NCI-H524 (cell line): Measurements from ENCODE around the gene SAMD4A.
A peak's percentile ranks its signal among the peaks of the same experiment; 100 is the strongest.

ENCODE experiments used
- DNase-seq, 2 experiments: peaks; one replicate each; lab custom pipeline; 2025; lab: John Stamatoyannopoulos, UW

Gene SAMD4A

GRCh38 chr14:54685286-54685845 is 118.4 kb downstream of the SAMD4A start:
- no peak for DNase-seq

- DNase-seq = no peak
These were observed 119.4 kb downstream of the SAMD4A start for GRCh38 chr14:54686219-54686870.

- no peak for DNase-seq
These were observed 120.2 kb downstream of the SAMD4A start for GRCh38 chr14:54686871-54687749.

GRCh38 chr14:54687750-54688119 is 120.8 kb downstream of the SAMD4A start:
- no peak for DNase-seq

GRCh38 chr14:54688229-54688628 is 121.3 kb downstream of the SAMD4A start:
- no peak for DNase-seq

GRCh38 chr14:54689928-54690327 is 123.0 kb downstream of the SAMD4A start:
- no peak for DNase-seq

GRCh38 chr14:54690887-54691286 is 124.0 kb downstream of the SAMD4A start:
- no peak for DNase-seq

- DNase-seq = peak in 1 of 2 experiments; percentile 69
These were observed 124.8 kb downstream of the SAMD4A start for GRCh38 chr14:54691525-54692283.

GRCh38 chr14:54692284-54692772 is 125.4 kb downstream of the SAMD4A start:
- no peak for DNase-seq

GRCh38 chr14:54693761-54694160 is 126.8 kb downstream of the SAMD4A start:
- no peak for DNase-seq

- DNase-seq = no peak
These were observed 128.3 kb downstream of the SAMD4A start for GRCh38 chr14:54695196-54695595.

- DNase-seq = no peak
These were observed 130.1 kb downstream of the SAMD4A start for GRCh38 chr14:54697001-54697400.

- DNase-seq = no peak
These were observed 130.9 kb downstream of the SAMD4A start for GRCh38 chr14:54697803-54698202.

GRCh38 chr14:54698501-54698900 is 131.6 kb downstream of the SAMD4A start:
- peak; percentile 84 to 94 for DNase-seq

- DNase-seq = peak; percentile 26 to 30
These were observed 132.1 kb downstream of the SAMD4A start for GRCh38 chr14:54698966-54699530.

GRCh38 chr14:54699735-54700134 is 132.8 kb downstream of the SAMD4A start:
- DNase-seq = peak in 1 of 2 experiments; percentile 36

GRCh38 chr14:54700717-54701116 is 133.8 kb downstream of the SAMD4A start:
- DNase-seq = no peak

- DNase-seq = no peak
These were observed 135.1 kb downstream of the SAMD4A start for GRCh38 chr14:54702014-54702491.

- DNase-seq = no peak
These were observed 135.6 kb downstream of the SAMD4A start for GRCh38 chr14:54702492-54702891.

GRCh38 chr14:54703082-54703481 is 136.2 kb downstream of the SAMD4A start:
- no peak for DNase-seq

GRCh38 chr14:54703724-54704123 is 136.8 kb downstream of the SAMD4A start:
- DNase-seq = no peak

- no peak for DNase-seq
These were observed 137.8 kb downstream of the SAMD4A start for GRCh38 chr14:54704768-54705167.
